Activated CD8-positive, alpha-beta memory T cell treated with anti-CD3 and anti-CD28 coated beads, Interleukin-2, amount 50 U/mL, for 1 hour (primary cell): ENCODE measurements around the gene RTEL1.
"Not testable (repeated sequence)": the region's sequence is repeated elsewhere in the genome, so short reads cannot be mapped to it uniquely, and the experiment has no call there.

Experiments
- DNase-seq: peaks from one replicate; pipeline ENCODE4 v3.0.0-alpha.2; 2020; ENCODE audit errors: extremely low read depth

RTEL1 gene

GRCh38 chr20:63648895-63649589, 9.1 kb upstream of the RTEL1 start:
- DNase-seq = no peak

- DNase-seq = not testable (repeated sequence)
Observed at GRCh38 chr20:63650486-63650885, 7.6 kb upstream of the RTEL1 start.

GRCh38 chr20:63651942-63652191, 6.2 kb upstream of the RTEL1 start:
- no peak for DNase-seq

GRCh38 chr20:63652192-63652980, 5.7 kb upstream of the RTEL1 start:
- DNase-seq = no peak

DNA sequence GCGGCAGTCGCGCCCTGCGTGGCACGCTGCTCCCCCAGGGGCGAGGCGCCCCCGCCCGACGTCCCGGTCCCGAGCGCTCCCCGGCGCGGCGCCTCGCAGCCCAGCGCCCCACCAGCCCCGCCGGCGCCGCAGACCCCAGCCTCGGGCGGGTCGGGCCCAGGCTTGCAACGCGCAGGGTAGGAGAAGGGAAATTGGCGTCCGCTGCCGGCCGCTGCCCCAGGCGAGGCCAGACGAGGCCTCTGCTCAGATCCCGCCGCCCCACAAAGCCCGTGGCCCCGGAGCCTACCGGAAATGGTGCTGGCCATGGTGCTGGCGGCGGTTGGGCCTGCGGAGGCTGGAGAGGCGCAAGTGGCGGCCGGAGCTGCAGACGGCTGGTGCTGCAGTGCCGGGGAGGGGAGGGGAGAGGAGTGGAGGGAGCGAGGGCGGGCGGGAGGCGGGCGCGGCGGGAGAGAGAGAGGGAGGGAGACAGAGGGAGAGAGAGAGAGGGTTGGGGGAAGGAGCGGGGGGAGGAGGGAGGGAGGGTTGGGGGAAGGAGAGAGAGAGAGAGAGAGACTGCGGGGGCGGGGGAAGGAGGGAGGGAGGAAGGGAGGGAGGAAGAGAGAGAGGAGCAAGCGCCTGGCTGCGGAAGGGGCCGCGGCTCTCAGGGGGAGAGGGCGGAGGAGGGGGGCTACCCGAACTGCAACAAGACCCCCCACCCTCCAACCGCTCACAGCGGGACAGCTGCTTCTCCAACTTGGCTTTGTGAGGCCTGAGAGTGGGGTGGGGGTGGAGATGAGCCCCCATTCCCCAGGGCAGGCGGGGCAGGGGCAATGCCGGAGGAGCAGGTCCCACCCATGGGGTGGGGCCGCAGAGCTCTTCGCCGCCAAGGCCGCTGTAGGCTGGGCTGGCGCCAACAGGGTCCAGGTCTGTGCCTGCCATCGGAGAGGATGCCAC, 4.8 kb upstream of the RTEL1 start, which contains the start of gene STMN3:
Gene STMN3, minus strand, starts transcription at position 384 of the 933 bp plus-strand sequence. Its CDS starts 79 bp downstream, at position 305.
- DNase-seq = no peak

DNA sequence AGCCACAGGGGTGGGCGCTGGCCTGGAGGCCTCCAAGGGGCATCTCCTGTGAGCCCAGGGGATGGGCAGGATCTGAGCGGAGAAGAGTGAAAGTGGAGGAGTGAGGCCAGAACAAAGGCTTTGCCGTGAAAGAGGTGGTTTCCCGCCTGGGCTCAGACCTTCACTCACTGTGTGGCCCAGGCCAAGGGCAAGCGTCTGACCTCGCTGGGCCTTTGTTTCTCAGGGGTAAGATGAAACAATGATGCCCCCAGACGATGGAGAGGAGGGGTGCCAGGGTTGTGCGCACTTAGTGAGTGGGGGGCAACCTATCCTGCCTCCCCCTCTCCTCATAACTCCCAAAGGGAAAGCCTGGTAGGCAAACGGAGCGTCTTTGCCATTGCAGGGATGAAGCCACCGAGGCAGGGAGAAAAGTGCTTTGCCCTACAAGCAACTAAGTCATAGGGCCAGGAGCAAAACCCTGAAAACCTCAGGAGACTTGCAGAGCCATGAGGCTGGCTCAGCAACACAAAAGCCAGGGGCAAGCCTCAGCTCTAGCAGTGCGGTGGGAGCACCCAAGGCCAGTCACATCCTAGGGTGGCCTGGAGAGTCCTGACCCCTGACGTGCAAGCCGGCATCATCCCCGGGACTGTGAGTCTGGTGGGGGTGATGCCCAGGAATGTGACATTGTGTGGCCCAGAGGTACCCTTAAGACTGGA, 4.0 kb upstream of the RTEL1 start:
- DNase-seq = no peak

DNA sequence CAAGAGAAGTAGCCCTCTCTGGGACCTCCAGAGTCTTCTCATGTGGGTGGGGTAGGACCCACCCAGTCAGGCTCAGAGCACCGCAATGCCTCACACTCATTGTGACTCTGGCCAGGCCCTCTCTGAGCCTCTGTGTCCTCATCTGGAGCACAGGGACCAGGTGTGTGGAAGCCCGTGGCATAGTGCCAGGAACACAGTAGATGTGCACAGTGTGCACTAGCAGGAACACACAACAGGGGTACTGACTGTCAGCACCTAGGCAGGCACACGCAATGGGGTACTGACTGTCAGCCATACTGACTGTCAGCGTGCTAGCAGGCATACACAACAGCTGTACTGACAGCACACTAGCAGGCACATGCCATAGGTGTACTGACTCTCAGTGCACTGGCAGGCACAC, 2.9 kb upstream of the RTEL1 start:
- DNase-seq = no peak

GRCh38 chr20:63656451-63656850, 1.7 kb upstream of the RTEL1 start:
- DNase-seq = no peak

DNA sequence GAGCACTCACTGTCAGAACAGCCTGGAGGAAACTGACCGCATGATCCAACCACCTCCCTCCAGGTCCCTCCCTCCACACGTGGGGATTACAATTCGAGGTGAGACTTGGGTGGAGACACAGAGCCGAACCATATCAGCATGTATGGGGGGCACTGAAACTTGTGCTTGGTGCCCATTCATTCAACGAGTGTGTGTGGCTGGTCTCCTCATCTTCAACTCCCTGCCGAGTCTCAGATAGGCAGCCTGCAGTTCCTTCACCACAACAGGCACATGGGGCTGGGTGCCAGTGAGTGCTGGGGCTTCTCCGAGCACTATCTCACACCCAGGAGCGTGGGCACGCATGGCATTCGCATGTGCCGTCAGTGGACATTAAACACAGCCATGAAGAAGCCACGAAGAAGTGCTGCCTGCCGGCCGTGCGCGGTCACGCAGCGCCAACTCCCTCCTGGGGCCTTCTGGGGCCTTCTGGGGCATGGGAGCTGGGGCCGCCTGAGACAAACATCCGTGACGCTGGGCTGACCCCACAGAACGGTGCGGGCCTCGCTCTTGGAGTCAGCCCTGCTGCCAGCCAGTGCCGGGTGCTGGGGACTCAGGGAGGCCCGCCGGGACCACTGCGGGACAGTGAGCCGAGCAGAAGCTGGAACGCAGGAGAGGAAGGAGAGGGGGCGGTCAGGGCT, 714 bp upstream of the RTEL1 start:
- no peak for DNase-seq

DNA sequence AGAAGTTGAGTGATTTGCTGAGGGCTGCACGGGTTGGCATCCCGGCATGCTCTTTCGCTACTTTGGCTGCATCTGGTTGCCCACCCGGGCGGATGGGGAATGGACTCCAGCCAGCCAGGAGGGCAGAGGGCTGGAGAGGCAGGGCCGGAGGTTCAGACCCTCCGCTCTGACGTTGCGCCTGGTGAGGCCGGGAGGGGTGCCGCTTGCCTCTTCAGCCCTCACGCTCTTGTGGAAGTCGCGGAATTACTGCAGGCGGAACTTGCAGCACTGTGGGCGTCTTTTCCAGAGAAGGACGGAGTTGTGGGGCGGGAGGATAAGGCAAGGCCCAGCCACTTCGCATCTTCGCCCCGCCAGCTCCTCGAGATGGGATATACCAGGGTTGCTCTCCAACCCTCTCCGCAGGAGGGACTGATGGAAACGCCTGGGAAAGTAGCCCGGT, 656 bp downstream of the RTEL1 start:
- no peak for DNase-seq

GRCh38 chr20:63659370-63659769, 1.3 kb downstream of the RTEL1 start:
- no peak for DNase-seq

- DNase-seq = not testable (repeated sequence)
Observed at GRCh38 chr20:63660174-63660573, 2.1 kb downstream of the RTEL1 start.

DNA sequence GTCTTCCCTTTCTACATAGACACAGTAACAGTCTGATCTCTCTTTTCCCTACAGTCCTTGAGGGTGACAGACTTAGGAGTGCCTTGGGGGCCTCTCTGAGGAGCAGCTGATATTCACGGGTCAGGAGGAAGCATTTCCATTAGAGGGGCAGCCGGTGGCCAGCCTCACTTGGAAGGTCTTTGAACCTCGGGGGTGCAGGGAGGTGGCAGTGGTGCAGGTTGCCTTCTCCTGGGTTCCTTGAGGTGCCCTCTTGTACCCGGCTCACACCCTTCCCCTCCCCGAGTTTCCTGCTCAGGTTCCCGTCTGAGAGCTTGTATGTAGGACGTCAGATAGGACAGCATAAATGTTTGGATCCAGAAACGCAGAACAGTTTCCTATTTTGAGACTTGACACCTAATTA, 2.5 kb downstream of the RTEL1 start:
- no peak for DNase-seq

GRCh38 chr20:63661108-63661507, 3.0 kb downstream of the RTEL1 start:
- DNase-seq = no peak

DNA sequence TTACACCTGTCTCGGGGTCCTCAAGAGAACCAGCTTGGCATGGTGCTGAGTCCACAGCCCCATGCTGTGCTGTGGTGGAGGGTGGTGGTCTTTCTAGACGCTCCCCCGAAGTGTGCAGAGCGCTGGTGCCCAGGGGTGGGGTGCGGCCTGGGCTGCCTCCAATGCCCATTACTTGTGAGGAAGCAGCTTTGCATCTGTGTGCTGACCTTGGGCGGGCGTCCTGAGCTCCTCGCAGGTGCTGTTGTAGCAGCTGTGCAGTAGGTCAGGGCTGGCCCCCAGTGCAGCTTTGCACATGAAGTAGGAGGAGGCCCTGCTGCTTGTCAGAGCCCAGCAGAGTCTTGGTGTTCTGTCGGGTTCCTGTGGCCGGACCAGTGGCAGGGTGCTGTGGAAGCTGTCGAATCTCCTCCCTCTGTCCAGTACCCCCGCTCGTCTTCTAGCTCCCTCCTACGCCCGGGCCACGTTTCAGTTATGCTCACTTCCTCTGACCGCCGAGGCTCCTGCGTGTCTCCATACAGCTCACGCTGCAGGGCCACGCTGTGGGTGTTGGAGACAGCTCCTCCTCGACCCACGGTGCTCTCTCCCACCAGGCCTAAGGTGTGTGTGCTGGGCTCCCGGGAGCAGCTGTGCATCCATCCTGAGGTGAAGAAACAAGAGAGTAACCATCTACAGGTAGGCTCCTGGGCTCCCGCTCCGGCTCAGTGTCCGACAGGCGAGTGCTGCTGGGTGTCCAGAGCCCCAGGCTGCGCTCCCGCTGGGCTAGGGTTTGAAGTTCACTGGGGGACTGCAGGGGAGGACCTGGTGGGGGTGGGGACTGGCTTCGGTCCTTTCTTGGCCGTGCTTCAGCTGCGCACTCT, 4.1 kb downstream of the RTEL1 start:
- no peak for DNase-seq

- no peak for DNase-seq
Observed at GRCh38 chr20:63662813-63663189, 4.7 kb downstream of the RTEL1 start.

GRCh38 chr20:63663332-63664066, 5.4 kb downstream of the RTEL1 start:
- no peak for DNase-seq

- no peak for DNase-seq
Observed at GRCh38 chr20:63664143-63664851, 6.2 kb downstream of the RTEL1 start.
